Activated T-helper 2 cell treated with anti-CD3 and anti-CD28 coated beads, Interferon-gamma antibody, Interleukin-2, Interleukin-4, amounts not matched to agents 10 μg/mL and 5 μg/mL and 100 μg/mL, durations not matched to agents 14 hours and 24 hours and 36 hours (primary cell): ENCODE data around the gene RHEB. TPM values are rescaled to one million over a fixed set of nuclear protein-coding genes. Genes with fewer than 3 reads are reported as not detected.

Experiments used
- DNase-seq: peaks from one replicate; pipeline ENCODE4 v3.0.0; 2021; ENCODE audit warnings: low spot score
- H3K27ac Mint-ChIP-seq: one replicate; pipeline ENCODE4 v1.8.0; 2021; ENCODE audit warnings: mixed read lengths
- H3K27me3 Mint-ChIP-seq: one replicate; pipeline ENCODE4 v1.8.0; 2021; ENCODE audit warnings: low read depth, mixed read lengths
- H3K36me3 Mint-ChIP-seq: one replicate; pipeline ENCODE4 v1.8.0; 2021; ENCODE audit warnings: low read depth, mixed read lengths
- H3K4me1 Mint-ChIP-seq: one replicate; pipeline ENCODE4 v1.8.0; 2021; ENCODE audit warnings: low read depth, mixed read lengths
- H3K4me3 Mint-ChIP-seq: one replicate; pipeline ENCODE4 v1.8.0; 2021; ENCODE audit warnings: low read depth, mild to moderate bottlenecking, moderate library complexity, mixed read lengths
- H3K9me3 Mint-ChIP-seq: one replicate; pipeline ENCODE4 v1.8.0; 2021; ENCODE audit warnings: mixed read lengths
- intact Hi-C: fragments of 100-400 bp; cut with micrococcal nuclease; formaldehyde crosslinking; loops from one replicate; pipeline ENCODE4 v1.15.1; 2023
- total RNA-seq: library from RNA; stranded (reverse); gene quantifications from 2 replicates; pipeline ENCODE4 v1.2.3, GENCODE V29; 2022

Gene RHEB
- total RNA-seq, 1 donor from 2014 or later = 60.5 TPM

GRCh38 chr7:151454932-151455530, 64.7 kb downstream of the RHEB start:
- Mint-ChIP-seq H3K27me3 (peaks cover 10% of the 10 kb centered on the region), H3K27ac (no peak overlapping the region), H3K36me3 (no peaks in the 10 kb centered on the region)

GRCh38 chr7:151454305-151454704, 65.4 kb downstream of the RHEB start:
- Mint-ChIP-seq H3K9me3 (no peaks in the 10 kb centered on the region), H3K4me3 (no peak overlapping the region), H3K27me3 (peaks cover 9% of the 10 kb centered on the region), H3K36me3 (no peaks in the 10 kb centered on the region), H3K4me1 (peaks cover 6% of the 10 kb centered on the region), H3K27ac (no peak overlapping the region)
- no peak for DNase-seq
- intact Hi-C loops = no loop called here

More at GRCh38 chr7:151454932-151455530, 64.7 kb downstream of the RHEB start:
- no peak overlapping the region for H3K4me3 Mint-ChIP-seq
- intact Hi-C loops = no loop called here
- DNase-seq = no peak
- peaks cover 4% of the 10 kb centered on the region for H3K4me1 Mint-ChIP-seq
- no peaks in the 10 kb centered on the region for H3K9me3 Mint-ChIP-seq

DNA sequence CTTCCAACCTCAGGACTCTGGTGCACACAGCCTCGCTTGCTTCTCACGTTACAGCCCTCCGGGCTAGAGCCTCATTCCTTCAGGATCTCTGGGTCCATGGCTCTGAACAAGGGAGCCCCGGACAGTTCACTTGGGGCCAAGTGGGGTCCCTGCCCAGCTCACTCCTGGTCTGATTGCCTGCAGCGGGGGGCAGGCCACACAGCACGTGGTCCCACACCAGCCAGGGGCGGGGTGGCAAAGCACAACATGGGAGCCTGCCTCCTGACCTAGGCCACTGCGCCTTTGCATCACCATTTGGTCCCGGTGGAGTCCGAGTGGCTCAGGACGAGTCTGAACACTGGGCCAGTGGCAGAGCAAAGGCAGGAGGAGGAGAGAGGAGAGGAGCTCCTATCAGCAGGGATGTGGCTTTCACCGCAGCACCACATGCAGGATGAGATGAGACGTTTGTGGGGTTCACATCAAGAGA, 66.3 kb downstream of the RHEB start:
- DNase-seq = no peak
- Mint-ChIP-seq H3K36me3 (no peaks in the 10 kb centered on the region), H3K4me1 (peaks cover 6% of the 10 kb centered on the region), H3K27ac (no peak overlapping the region), H3K4me3 (no peak overlapping the region), H3K27me3 (peaks cover 9% of the 10 kb centered on the region), H3K9me3 (no peaks in the 10 kb centered on the region)
- intact Hi-C loops = no loop called here

- DNase-seq = no peak
- Mint-ChIP-seq H3K27me3 (peaks cover 8% of the 10 kb centered on the region), H3K9me3 (no peaks in the 10 kb centered on the region), H3K4me3 (no peak overlapping the region), H3K36me3 (no peaks in the 10 kb centered on the region), H3K27ac (no peak overlapping the region), H3K4me1 (peaks cover 6% of the 10 kb centered on the region)
- intact Hi-C loops = no loop called here
Observed at GRCh38 chr7:151452680-151453325, 66.9 kb downstream of the RHEB start.

- H3K27ac Mint-ChIP-seq = no peak overlapping the region
- H3K4me1 Mint-ChIP-seq = peaks cover 4% of the 10 kb centered on the region
- intact Hi-C loops = no loop called here
- H3K27me3 Mint-ChIP-seq = peaks cover 5% of the 10 kb centered on the region
- no peak overlapping the region for H3K4me3 Mint-ChIP-seq
- no peaks in the 10 kb centered on the region for H3K36me3 Mint-ChIP-seq
- no peak for DNase-seq
- H3K9me3 Mint-ChIP-seq = no peaks in the 10 kb centered on the region
Observed at GRCh38 chr7:151451626-151452571, 67.8 kb downstream of the RHEB start.

- intact Hi-C loops = no loop called here
- Mint-ChIP-seq H3K36me3 (no peaks in the 10 kb centered on the region), H3K4me1 (peaks cover 4% of the 10 kb centered on the region), H3K9me3 (no peaks in the 10 kb centered on the region), H3K27ac (no peak overlapping the region), H3K4me3 (no peak overlapping the region), H3K27me3 (peaks cover 5% of the 10 kb centered on the region)
- DNase-seq = no peak
Observed at GRCh38 chr7:151451156-151451555, 68.5 kb downstream of the RHEB start.

- no peaks in the 10 kb centered on the region for H3K36me3 Mint-ChIP-seq
- DNase-seq = no peak
- H3K27ac Mint-ChIP-seq = no peak overlapping the region
- no peak overlapping the region for H3K4me3 Mint-ChIP-seq
- intact Hi-C loops = loop anchor here (2.0 kb wide), 1 partner anchor 35 kb away; no protein-coding TSS in a partner anchor
- H3K4me1 Mint-ChIP-seq = peaks cover 2% of the 10 kb centered on the region
- H3K9me3 Mint-ChIP-seq = no peaks in the 10 kb centered on the region
- peaks cover 5% of the 10 kb centered on the region for H3K27me3 Mint-ChIP-seq
Observed at GRCh38 chr7:151449990-151450389, 69.7 kb downstream of the RHEB start.

- H3K27me3 Mint-ChIP-seq = peaks cover 5% of the 10 kb centered on the region
- peak overlapping the region; percentile 58 for H3K4me3 Mint-ChIP-seq
- peak; percentile 69 for DNase-seq
- intact Hi-C loops = loop anchor here (1.0 to 2.0 kb wide), 3 partner anchors 34 to 134 kb away; no protein-coding TSS in a partner anchor
- peaks cover 2% of the 10 kb centered on the region for H3K4me1 Mint-ChIP-seq
- no peaks in the 10 kb centered on the region for H3K9me3 Mint-ChIP-seq
- no peak overlapping the region for H3K27ac Mint-ChIP-seq
- H3K36me3 Mint-ChIP-seq = no peaks in the 10 kb centered on the region
Observed at GRCh38 chr7:151448261-151449252, 71.1 kb downstream of the RHEB start.

GRCh38 chr7:151447901-151448260, 71.8 kb downstream of the RHEB start:
- intact Hi-C loops = loop anchor here (1.0 to 2.0 kb wide), 3 partner anchors 33 to 134 kb away; no protein-coding TSS in a partner anchor
- Mint-ChIP-seq H3K4me3 (peak overlapping the region; percentile 74), H3K27me3 (peaks cover 5% of the 10 kb centered on the region), H3K9me3 (no peaks in the 10 kb centered on the region), H3K27ac (no peak overlapping the region), H3K36me3 (no peaks in the 10 kb centered on the region), H3K4me1 (peaks cover 2% of the 10 kb centered on the region)
- DNase-seq = no peak

GRCh38 chr7:151447312-151447711, 72.4 kb downstream of the RHEB start:
- Mint-ChIP-seq H3K36me3 (no peaks in the 10 kb centered on the region), H3K4me3 (no peak overlapping the region), H3K27me3 (peaks cover 5% of the 10 kb centered on the region), H3K9me3 (no peaks in the 10 kb centered on the region), H3K4me1 (peaks cover 2% of the 10 kb centered on the region), H3K27ac (no peak overlapping the region)
- intact Hi-C loops = no loop called here
- no peak for DNase-seq

DNA sequence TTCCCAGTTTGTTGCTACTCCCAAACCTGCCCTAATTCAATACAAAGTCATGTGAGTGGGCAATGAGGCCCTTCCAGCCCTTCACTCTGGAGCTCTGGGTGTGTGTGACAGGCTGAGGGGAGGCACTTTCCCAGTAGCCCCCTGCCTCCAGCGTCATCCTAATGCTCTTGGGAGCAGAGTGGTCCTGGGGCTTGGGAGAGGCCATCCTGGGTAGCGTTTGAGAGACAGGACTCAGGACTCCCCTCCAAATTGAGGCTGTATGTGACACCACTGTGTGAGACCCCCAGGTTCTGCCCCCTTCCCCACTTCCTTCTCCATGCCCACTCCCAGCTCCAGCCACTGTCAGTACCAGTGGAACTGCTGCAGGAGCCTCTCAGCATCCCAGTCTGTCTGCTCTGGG, 73.3 kb downstream of the RHEB start:
- intact Hi-C loops = no loop called here
- no peak for DNase-seq
- H3K36me3 Mint-ChIP-seq = no peaks in the 10 kb centered on the region

GRCh38 chr7:151444632-151445031, 75.1 kb downstream of the RHEB start:
- Mint-ChIP-seq H3K27ac (no peak overlapping the region), H3K9me3 (no peaks in the 10 kb centered on the region), H3K4me1 (peaks cover 15% of the 10 kb centered on the region), H3K36me3 (no peaks in the 10 kb centered on the region), H3K27me3 (peaks cover 1% of the 10 kb centered on the region), H3K4me3 (no peak overlapping the region)
- intact Hi-C loops = no loop called here
- DNase-seq = no peak

More for the DNA sequence above, 73.3 kb downstream of the RHEB start:
- Mint-ChIP-seq H3K9me3 (no peaks in the 10 kb centered on the region), H3K27ac (no peak overlapping the region), H3K27me3 (peaks cover 5% of the 10 kb centered on the region), H3K4me1 (peaks cover 9% of the 10 kb centered on the region), H3K4me3 (no peak overlapping the region)
